NT2/D1 (cell line): Measurements from ENCODE around the gene PPP1R1A.

Experiments
- SUZ12 ChIP-seq: IDR thresholded peaks from 2 replicates; pipeline ENCODE4 v1.6.1; 2011; ENCODE audit not compliant: insufficient read length, insufficient read depth; ENCODE audit errors: extremely low read depth
- YY1 ChIP-seq: IDR thresholded peaks from 2 replicates; pipeline ENCODE4 v1.6.1; 2011; ENCODE audit not compliant: insufficient read length, insufficient read depth
- ZNF274 ChIP-seq: IDR thresholded peaks from 2 replicates; pipeline ENCODE4 v1.6.1; 2011; ENCODE audit warnings: mild to moderate bottlenecking, low read depth, low read length

- TF ChIP-seq YY1 (no peak), ZNF274 (no peak), SUZ12 (no peak)
Measured at GRCh38 chr12:54578778-54579177, 9.7 kb downstream of the PPP1R1A start.
